Effector memory CD8-positive, alpha-beta T cell (primary cell): ENCODE results near the gene MAP4K4.
A peak's percentile ranks its signal among the peaks of the same experiment; 100 is the strongest.

Experiments used
- ATAC-seq: fragments of 150-1000 bp; cut with Tn5 transposase; replicated peaks from 2 replicates; pipeline ENCODE4 v1.10.0; 2021; ENCODE audit warnings: mild to moderate bottlenecking, moderate library complexity
- DNase-seq, 3 experiments: peaks; one replicate each; pipeline ENCODE4 v3.0.0; 2021
- H3K27ac Mint-ChIP-seq, 2 donors: one replicate each; pipeline ENCODE4 v1.8.0; 2022; ENCODE audit warnings: mild to moderate bottlenecking in 2 of 2, mixed read lengths in 2 of 2, moderate library complexity in 2 of 2
- H3K27me3 Mint-ChIP-seq, 2 donors: one replicate each; pipeline ENCODE4 v1.8.0; 2022; ENCODE audit warnings: mixed read lengths in 2 of 2
- H3K36me3 Mint-ChIP-seq: one replicate; pipeline ENCODE4 v1.8.0; 2022; ENCODE audit warnings: mild to moderate bottlenecking, moderate library complexity, mixed read lengths; ENCODE audit not compliant: insufficient read depth
- H3K4me1 Mint-ChIP-seq, 2 donors: one replicate each; pipeline ENCODE4 v1.8.0; 2022; ENCODE audit warnings: low read depth in 2 of 2, mixed read lengths in 2 of 2
- H3K4me3 Mint-ChIP-seq, 2 donors: one replicate each; pipeline ENCODE4 v1.8.0; 2022; ENCODE audit warnings: mild to moderate bottlenecking in 2 of 2, mixed read lengths in 2 of 2, moderate library complexity in 2 of 2
- H3K9me3 Mint-ChIP-seq, 2 donors: one replicate each; pipeline ENCODE4 v1.8.0; 2022; ENCODE audit warnings: mixed read lengths in 2 of 2

The MAP4K4 gene

DNA sequence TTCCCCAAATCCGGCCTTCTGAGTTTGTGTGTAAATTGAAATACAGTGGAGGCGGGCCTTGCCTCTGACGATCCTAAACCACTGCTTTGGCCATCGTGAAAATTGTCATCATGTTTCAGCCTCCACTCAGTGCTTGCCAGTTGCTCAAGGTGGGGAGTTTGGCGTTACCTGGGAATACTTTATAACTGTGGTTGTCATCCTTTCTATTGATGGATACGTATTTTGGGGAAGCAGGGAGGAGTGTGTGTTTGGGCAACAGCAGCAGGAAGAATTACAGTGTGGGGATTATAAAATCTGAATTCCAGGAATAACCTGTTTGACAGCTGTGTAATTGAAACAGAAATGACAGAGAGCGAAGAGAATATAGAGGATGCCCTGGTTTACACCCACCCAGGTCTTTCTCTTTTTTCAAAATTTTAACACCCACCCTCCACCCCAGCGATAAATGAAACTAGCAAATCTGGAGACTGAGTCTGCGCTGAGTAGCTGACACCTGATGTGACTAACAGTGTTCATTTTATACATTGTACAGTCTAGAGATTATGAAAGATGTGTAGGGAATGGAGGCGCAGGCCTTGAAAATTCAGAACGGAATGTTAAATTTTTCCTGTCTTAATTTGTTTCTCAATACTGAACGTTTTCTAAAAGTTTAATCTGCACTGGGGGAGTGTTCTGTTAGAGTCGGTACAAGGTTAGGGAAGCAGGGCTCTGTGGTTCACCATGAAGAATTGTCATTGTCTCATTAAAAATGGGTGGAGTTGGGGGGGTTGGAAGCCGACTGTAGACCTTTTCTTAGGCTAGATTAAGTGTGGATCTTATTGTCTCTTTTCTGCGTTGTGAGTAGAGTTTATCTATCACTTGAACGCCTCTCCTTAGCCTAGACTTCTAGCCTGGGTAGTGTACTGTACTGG is 1.6 kb downstream of the MAP4K4 start:
- H3K36me3 Mint-ChIP-seq = peaks cover 23% of the 10 kb centered on the region
- no peak overlapping the region for H3K4me3 Mint-ChIP-seq
- peaks cover 0 to 7% of the 10 kb centered on the region in 2 donors for H3K9me3 Mint-ChIP-seq
- H3K27me3 Mint-ChIP-seq = no peaks in the 10 kb centered on the region
- no peak for DNase-seq
- peaks cover 19 to 24% of the 10 kb centered on the region in 2 donors for H3K4me1 Mint-ChIP-seq
- no peak overlapping the region for H3K27ac Mint-ChIP-seq
- ATAC-seq = peak; percentile 22

DNA sequence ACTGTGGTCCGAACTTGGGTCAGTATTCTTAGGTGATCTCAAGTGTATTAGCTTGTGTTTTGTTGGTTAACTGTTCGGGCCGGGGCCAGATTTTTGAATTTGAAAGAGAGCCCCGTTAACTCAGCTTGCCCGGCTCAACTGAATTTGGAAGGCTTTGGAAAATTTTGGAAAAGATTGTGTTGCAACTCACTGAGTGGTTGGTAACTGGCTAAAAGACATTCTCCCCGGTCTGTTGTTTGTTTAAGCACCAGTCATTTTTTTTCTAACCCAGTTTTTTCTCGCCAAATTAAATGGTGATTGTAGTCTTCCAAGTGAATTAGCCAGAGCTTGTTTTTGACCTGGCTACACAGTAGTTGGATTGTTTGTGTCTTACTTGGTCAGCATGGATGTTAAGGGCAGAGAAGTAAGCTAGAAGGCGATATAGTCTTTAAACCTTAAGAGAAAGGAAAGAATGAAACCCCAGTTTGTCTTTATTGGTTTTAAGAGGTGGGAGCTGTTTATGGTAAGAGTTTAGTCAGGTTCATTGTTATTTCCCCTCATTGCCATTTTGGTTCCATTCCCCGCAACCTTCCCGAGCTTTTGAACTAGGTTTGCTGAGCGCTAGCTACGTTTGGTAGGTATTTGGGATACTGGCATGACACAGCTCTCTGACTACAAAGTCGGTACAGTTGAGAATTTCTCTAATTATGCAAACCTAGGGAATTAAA is 2.4 kb downstream of the MAP4K4 start:
- DNase-seq (no peak), ATAC-seq (no peak)
- peaks cover 26% of the 10 kb centered on the region for H3K36me3 Mint-ChIP-seq
- H3K27ac Mint-ChIP-seq = no peak overlapping the region
- H3K9me3 Mint-ChIP-seq = peaks cover 0 to 7% of the 10 kb centered on the region in 2 donors
- H3K27me3 Mint-ChIP-seq = no peaks in the 10 kb centered on the region
- H3K4me1 Mint-ChIP-seq = peaks cover 27 to 32% of the 10 kb centered on the region in 2 donors
- no peak overlapping the region for H3K4me3 Mint-ChIP-seq

DNA sequence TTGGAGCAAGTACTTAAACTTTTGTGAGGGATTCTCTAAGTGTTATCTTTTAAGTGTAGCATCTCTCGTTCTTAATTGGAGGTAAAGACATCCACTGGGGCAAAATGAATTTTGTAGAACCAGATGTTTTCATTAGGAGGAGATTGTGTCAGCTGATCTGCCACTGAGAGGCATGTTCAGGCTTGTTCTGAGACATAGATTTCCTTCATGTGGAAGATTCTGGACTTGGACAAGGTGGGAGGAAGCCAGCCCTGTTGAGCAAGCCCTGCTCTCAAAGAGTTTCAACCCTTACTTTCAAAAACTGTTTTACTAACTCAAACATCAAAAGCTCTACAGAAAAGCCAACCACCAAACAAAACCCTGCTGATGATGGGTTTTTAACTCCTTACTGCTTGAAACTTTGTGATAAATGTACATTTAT is 6.5 kb downstream of the MAP4K4 start:
- no peak for DNase-seq
- no peaks in the 10 kb centered on the region for H3K27me3 Mint-ChIP-seq
- H3K36me3 Mint-ChIP-seq = peaks cover 32% of the 10 kb centered on the region
- peaks cover 50% of the 10 kb centered on the region in 2 donors for H3K4me1 Mint-ChIP-seq
- H3K4me3 Mint-ChIP-seq = peak overlapping the region; percentile 85
- peak overlapping the region; percentile 93 to 95 for H3K27ac Mint-ChIP-seq
- peak; percentile 13 for ATAC-seq
- peaks cover 0 to 7% of the 10 kb centered on the region in 2 donors for H3K9me3 Mint-ChIP-seq

DNA sequence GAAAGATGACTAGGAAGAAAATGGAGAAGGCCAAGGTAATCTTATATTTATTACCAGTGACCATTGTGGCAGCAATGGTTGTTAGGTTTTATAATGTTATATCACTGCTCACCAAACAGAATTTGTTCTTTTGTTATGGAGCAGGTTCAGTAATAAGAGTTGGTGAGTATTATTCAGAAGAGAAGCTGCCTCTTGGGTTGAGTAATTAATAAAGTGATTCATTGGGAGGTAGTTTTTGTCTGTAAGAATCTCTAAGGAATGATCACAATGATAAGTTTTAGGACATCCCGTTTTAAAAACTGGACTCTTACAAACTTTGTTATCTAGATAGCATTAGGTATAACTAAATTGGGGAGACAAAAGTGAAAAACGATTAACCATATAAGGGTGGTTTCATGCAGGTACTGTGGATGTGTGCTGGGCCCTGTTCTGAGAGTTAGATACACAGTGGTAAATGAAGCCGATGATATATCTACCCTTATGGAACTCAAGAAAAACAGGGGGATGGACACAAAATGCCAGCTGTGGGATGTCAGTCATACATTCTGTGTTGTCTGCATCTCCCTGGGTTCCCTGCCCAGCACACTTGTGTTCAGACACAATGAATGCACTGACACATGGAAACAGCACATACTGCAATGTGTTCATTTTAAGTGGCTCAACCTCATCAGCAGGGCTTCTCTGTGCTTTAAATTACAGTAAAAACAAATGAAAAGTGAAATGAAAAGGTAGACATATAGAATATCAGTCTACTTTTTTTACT is 7.5 kb downstream of the MAP4K4 start:
- peak overlapping the region; percentile 85 for H3K4me3 Mint-ChIP-seq
- peaks cover 32% of the 10 kb centered on the region for H3K36me3 Mint-ChIP-seq
- DNase-seq (no peak), ATAC-seq (no peak)
- H3K9me3 Mint-ChIP-seq = peaks cover 0 to 7% of the 10 kb centered on the region in 2 donors
- peak overlapping the region; percentile 93 to 95 for H3K27ac Mint-ChIP-seq
- peaks cover 52% of the 10 kb centered on the region in 2 donors for H3K4me1 Mint-ChIP-seq
- no peaks in the 10 kb centered on the region for H3K27me3 Mint-ChIP-seq

DNA sequence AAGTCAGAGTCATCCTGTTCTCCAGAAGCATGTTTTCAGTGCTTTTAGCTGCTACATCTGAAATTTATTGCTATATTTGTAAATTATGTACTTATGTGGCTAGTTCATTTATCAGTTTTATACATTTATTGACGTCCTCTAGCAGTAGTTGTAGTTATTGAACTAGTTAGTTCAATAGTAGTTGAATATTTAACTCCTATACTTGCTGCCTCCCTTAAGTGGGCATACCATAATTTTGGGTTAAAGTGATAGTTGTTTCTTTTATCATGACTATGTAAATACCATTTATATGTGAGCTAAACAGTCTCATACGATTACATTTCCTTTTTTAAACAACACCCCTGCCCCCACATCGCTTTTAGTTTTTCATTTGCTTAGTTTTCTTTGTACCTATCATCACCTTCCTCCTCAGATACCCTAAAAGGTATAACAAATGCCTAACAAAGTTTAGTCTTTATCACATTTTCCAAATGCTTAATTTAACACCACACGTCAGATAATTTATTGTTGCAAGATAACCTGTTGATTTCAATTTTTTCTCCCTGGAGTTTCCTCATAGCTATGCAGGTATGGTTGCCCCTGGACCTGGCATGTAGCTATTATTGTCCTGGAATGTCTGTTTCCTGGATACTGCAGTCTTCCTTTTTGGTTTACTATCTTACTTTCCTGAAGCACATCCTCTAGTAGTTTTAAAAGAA is 8.8 kb downstream of the MAP4K4 start:
- no peak for ATAC-seq
- no peak for DNase-seq
- Mint-ChIP-seq H3K4me3 (peak overlapping the region; percentile 24 to 61), H3K9me3 (peaks cover 0 to 7% of the 10 kb centered on the region in 2 donors), H3K27ac (peak overlapping the region; percentile 93 to 95), H3K4me1 (peaks cover 59 to 62% of the 10 kb centered on the region in 2 donors), H3K36me3 (peaks cover 28% of the 10 kb centered on the region), H3K27me3 (no peaks in the 10 kb centered on the region)

DNA sequence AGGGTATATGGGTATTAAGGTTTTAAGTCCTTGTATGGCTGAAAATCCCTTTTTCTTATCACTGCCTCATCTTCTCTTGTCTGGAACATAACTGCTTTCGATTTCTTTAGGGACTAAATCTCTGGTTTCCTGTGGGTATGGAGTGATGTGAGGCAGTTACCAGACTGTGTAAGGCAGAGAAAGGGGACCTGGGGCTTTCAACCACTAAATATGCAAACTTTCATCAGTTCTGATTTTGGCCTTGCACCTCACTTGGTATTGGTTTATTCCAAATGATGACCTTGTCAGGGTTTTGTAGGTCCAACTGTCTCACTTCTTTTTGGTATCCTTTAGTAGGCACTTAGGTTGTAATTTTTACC is 9.3 kb downstream of the MAP4K4 start:
- Mint-ChIP-seq H3K9me3 (peaks cover 0 to 7% of the 10 kb centered on the region in 2 donors), H3K36me3 (peaks cover 28% of the 10 kb centered on the region), H3K27me3 (no peaks in the 10 kb centered on the region), H3K27ac (peak overlapping the region; percentile 93 to 95), H3K4me1 (peaks cover 61 to 62% of the 10 kb centered on the region in 2 donors), H3K4me3 (peak overlapping the region; percentile 24 to 61)
- DNase-seq (peak in 1 of 3 experiments; percentile 23), ATAC-seq (peak; percentile 69)

DNA sequence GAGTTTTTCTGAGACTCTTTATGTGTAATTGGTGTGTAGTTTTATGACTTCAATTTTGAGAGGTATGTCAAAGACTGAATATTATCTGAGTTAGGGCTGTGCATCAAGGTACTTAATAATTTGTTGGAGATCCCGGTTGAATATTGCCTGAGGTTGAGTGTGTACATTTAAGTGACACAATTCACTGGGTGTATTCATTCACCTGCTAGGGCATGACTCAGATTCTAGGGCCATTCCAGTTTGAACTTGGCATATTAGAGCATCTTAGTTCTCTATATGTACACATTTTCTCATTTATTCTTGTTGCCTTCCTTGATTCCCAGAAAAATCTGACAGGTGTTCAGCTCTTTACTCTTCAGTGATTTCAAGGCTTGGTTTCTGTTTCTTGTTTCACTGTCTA is 12.5 kb downstream of the MAP4K4 start:
- DNase-seq (no peak), ATAC-seq (no peak)
- Mint-ChIP-seq H3K4me3 (peak overlapping the region in 1 of 2 donors; percentile 38), H3K27ac (peak overlapping the region; percentile 29 to 66), H3K27me3 (no peaks in the 10 kb centered on the region), H3K36me3 (peaks cover 8% of the 10 kb centered on the region), H3K9me3 (no peaks in the 10 kb centered on the region), H3K4me1 (peaks cover 39 to 44% of the 10 kb centered on the region in 2 donors)

DNA sequence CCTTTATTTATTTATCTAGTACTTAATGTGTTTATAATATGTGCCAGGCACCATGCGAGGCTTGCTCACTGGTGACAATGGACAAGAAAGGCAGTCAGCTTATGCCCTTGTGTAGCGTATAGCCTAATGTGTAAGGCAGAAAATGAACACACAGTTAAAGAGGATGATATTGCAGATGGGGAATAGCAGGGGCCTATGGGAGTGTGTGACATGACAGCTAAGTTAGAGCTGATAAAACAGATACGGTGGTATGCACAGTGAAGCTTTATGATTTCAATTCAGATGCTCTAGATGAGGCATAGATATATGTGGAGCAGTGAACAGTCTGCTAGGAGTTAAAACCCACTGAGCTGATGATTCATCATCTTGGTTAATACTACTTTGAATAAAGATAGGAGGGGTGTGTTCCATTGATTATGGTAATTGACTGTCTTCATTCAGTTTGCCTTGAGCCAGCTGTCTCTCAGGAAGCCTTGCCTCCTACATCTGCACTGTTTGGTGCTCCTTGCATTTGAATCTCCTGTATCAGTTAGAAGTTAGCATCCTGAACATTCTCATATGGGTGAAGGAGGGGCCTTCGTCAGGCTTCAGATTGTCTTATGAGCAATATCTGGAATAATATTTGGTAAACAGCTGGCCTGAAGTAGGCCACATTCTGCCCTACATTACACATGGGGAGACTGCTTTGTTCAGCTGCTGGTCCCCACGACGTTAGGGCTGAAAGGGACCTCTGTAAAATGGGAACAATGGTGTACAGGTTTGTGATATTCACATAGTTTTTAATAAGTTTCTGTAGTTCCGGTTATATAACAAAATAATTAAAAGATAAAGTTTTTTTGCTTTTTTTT is 13.2 kb downstream of the MAP4K4 start:
- Mint-ChIP-seq H3K9me3 (no peaks in the 10 kb centered on the region), H3K4me3 (peak overlapping the region; percentile 19 to 40), H3K27me3 (no peaks in the 10 kb centered on the region), H3K4me1 (peaks cover 35 to 38% of the 10 kb centered on the region in 2 donors), H3K36me3 (peaks cover 9% of the 10 kb centered on the region), H3K27ac (peak overlapping the region; percentile 60 to 66)
- ATAC-seq = peak; percentile 71
- no peak for DNase-seq

DNA sequence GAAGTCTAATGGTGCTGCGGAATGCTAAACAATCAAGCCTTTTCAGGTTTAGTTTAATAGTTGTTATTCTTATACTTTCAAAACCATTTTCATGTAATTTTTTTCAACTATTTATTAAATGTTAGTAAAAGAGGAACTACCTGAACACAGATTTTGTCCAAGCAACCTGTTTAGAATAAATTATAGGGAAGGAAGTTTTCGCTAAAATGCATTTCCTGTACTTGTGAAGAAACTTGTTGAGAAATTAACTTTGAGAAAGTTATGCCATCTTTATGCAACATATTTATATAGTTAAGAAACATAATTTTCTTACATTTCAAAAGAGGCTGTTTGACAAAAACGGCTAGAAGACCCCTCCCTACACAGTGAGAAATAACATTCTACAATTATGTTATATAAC is 16.6 kb downstream of the MAP4K4 start:
- Mint-ChIP-seq H3K36me3 (peaks cover 13% of the 10 kb centered on the region), H3K9me3 (no peaks in the 10 kb centered on the region), H3K27ac (no peak overlapping the region), H3K27me3 (no peaks in the 10 kb centered on the region), H3K4me3 (no peak overlapping the region), H3K4me1 (peaks cover 45 to 55% of the 10 kb centered on the region in 2 donors)
- DNase-seq (no peak), ATAC-seq (no peak)

DNA sequence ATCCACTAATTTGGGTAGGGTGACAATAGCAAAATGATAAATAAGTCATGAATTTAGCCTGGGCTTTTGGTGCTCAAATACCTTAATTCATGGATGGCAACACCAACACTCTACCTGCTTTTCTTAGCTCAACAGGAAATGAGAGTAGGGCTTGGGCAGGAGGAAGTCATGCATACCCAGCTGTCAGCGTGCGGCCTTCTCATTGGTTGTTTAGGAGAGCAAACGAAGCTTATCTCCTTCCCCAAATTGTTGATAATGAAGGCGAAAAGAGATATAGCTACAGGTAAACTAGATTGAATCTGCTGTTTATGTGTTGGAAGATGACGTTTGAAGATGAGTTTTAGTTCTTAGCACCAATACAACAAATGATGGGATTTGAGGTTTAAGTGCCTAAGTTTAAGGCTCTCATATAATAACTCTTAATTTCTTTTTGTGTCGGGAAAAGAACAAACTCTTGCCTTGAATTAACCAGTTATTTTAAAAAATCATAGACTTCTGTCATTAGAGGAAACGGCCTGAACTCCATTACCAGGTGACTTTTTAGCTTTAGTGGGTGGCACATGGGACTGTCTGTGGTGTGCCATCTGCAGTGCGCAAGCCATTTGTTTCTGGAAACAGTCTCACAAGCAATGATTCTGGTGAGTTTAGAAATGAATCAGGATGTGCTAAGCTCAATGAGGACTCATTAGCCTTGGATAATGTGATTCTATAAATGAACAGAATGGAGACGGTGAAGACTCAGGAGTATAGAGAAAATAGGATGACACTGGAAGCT is 19.8 kb downstream of the MAP4K4 start:
- H3K27ac Mint-ChIP-seq = peak overlapping the region; percentile 96 to 97
- H3K4me3 Mint-ChIP-seq = peak overlapping the region; percentile 75
- DNase-seq (peak in 1 of 3 experiments; percentile 28), ATAC-seq (peak; percentile 47)
- H3K9me3 Mint-ChIP-seq = no peaks in the 10 kb centered on the region
- H3K4me1 Mint-ChIP-seq = peaks cover 41 to 60% of the 10 kb centered on the region in 2 donors
- no peaks in the 10 kb centered on the region for H3K27me3 Mint-ChIP-seq
- H3K36me3 Mint-ChIP-seq = peaks cover 17% of the 10 kb centered on the region

DNA sequence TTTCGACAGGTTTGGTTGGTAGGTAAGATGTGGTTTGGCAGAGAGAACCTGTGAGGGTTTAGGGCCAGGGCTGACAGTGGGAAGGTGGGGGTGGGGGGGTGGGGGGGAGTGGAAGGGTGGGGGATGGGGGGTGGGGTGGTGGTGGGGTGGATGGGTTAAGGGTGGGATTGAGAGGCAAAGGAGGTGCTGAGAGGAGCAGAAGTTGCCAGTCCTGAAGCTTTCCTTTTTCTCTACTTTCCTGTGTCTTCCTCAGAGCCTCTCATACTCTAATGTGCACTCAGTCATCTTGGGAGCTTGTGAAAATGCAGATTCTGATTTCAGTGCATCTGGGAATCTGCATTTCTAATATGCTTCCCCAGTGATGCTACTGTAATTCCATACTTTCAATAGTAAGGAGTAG is 21.0 kb downstream of the MAP4K4 start:
- H3K27ac Mint-ChIP-seq = peak overlapping the region; percentile 96 to 97
- peaks cover 13% of the 10 kb centered on the region for H3K36me3 Mint-ChIP-seq
- no peaks in the 10 kb centered on the region for H3K9me3 Mint-ChIP-seq
- ATAC-seq (no peak), DNase-seq (no peak)
- H3K27me3 Mint-ChIP-seq = no peaks in the 10 kb centered on the region
- peaks cover 49 to 69% of the 10 kb centered on the region in 2 donors for H3K4me1 Mint-ChIP-seq
- peak overlapping the region; percentile 71 to 75 for H3K4me3 Mint-ChIP-seq
